ENCODE measurements around the gene PCDHB1. TPM values are rescaled to one million over a fixed set of nuclear protein-coding genes. Genes with fewer than 3 reads are reported as not detected.

The PCDHB1 gene
- total RNA-seq, 1 experiment from 2014 or later: 0.07 TPM

GRCh38 chr5:141001446-141001843, 49.7 kb upstream of the PCDHB1 start:
- no peak overlapping the region for H2AK5ac ChIP-seq (ENCODE audit: insufficient read length, low read length)
- Mint-ChIP-seq H3K27me3 (ENCODE audit: low read depth) (peaks cover 4% of the 10 kb centered on the region; the same call in 1 of the 2 replicates), H3K9me3 (no peaks in the 10 kb centered on the region), H3K27ac (peak overlapping the region; percentile 96 to 99 (median 99)), H3K4me3 (peak overlapping the region; percentile 69 to 85), H3K36me3 (ENCODE audit: insufficient read depth in 1 of 3, low read depth in 3 of 3) (peaks cover 4 to 5% (median 4%) of the 10 kb centered on the region in 3 experiments; a peak in 6 of 7 replicates), H3K4me1 (peaks cover 65 to 67% of the 10 kb centered on the region in 2 experiments)
- peak overlapping the region; percentile 53 for H2AFZ ChIP-seq (ENCODE audit: low read length)
- H3K23me2 ChIP-seq (ENCODE audit: insufficient read length, low read depth, low read length, poor library complexity, severe bottlenecking): peaks cover 9% of the 10 kb centered on the region
- H4K20me1 ChIP-seq (ENCODE audit: control insufficient read depth, insufficient read depth, insufficient read length): no peaks in the 10 kb centered on the region
- H3K18ac ChIP-seq (ENCODE audit: insufficient read length, low read depth, low read length): peak overlapping the region; percentile 90
- no peaks in the 10 kb centered on the region for H3K9me3 ChIP-seq (ENCODE audit: control insufficient read depth, low read depth, low read length)
- peak overlapping the region; percentile 77 for H2BK12ac ChIP-seq (ENCODE audit: insufficient read length, low read depth, low read length)
- no CpG with 5 or more reads among the region's 9 CpGs for WGBS (ENCODE audit: extremely low coverage, insufficient read length, low lambda C conversion rate)
- H3K4me2 ChIP-seq (ENCODE audit: insufficient read depth, insufficient read length, low read length): peak overlapping the region; percentile 89
- H4K91ac ChIP-seq (ENCODE audit: insufficient read length, low read depth, low read length): peak overlapping the region; percentile 47
- no peak overlapping the region for H3K23ac ChIP-seq (ENCODE audit: insufficient read length, low read depth, low read length)
- peak overlapping the region; percentile 97 for H3K27ac ChIP-seq (ENCODE audit: insufficient read length, low read depth, low read length)
- H3K79me1 ChIP-seq (ENCODE audit: insufficient read depth, low read depth, low read length, poor library complexity, severe bottlenecking): no peaks in the 10 kb centered on the region
- H2BK20ac ChIP-seq (ENCODE audit: low read depth, low read length, poor library complexity, severe bottlenecking): no peak overlapping the region
- no peak for TF ChIP-seq CTCF (conservative IDR thresholded peaks at IDR 0.05)
- H2BK15ac ChIP-seq (ENCODE audit: low read depth, low read length): no peak overlapping the region
- H3K4ac ChIP-seq (ENCODE audit: low read depth, low read length): peak overlapping the region; percentile 47; the same call in 1 of the 2 replicates
- peaks cover 21% of the 10 kb centered on the region for H3K4me1 ChIP-seq (ENCODE audit: insufficient read depth, low read length)
- peak overlapping the region; percentile 25 for H3K56ac ChIP-seq (ENCODE audit: insufficient read length, low read depth, low read length)
- peak overlapping the region; percentile 68 for H4K5ac ChIP-seq (ENCODE audit: insufficient read length, low read depth, low read length)
- no peak overlapping the region for H4K8ac ChIP-seq (replicated peaks; ENCODE audit: insufficient read length, low read depth, low read length)
- peak overlapping the region; percentile 43 for H2BK5ac ChIP-seq (ENCODE audit: insufficient read length, low read length)
- no peak overlapping the region for H3T11ph ChIP-seq (ENCODE audit: low read length)
- DNase-seq: peak; percentile 64
- H3K27me3 ChIP-seq (ENCODE audit: insufficient read depth, low read length): no peaks in the 10 kb centered on the region
- peak overlapping the region; percentile 80 for H3K9ac ChIP-seq (ENCODE audit: extremely low read depth, insufficient read length, low read length)
- no peak overlapping the region for H2BK120ac ChIP-seq (ENCODE audit: low read depth, low read length, poor library complexity, severe bottlenecking)
- H3K79me2 ChIP-seq (ENCODE audit: insufficient read depth, low read length): no peaks in the 10 kb centered on the region
- H3K14ac ChIP-seq (ENCODE audit: insufficient read depth, low read length): peak overlapping the region; percentile 82; the same call in 1 of the 2 replicates
